Activated effector memory CD4-positive, alpha-beta T cell treated with anti-CD3 and anti-CD28 coated beads, Interleukin-2, amount 50 U/mL, for 16 hours (primary cell): Measurements from ENCODE around the gene WNT9A.
"Not testable (repeated sequence)": the region's sequence is repeated elsewhere in the genome, so short reads cannot be mapped to it uniquely, and the experiment has no call there.

Experiments
- DNase-seq: peaks from one replicate; pipeline ENCODE4 v3.0.0-alpha.2; 2020

Gene WNT9A

DNA sequence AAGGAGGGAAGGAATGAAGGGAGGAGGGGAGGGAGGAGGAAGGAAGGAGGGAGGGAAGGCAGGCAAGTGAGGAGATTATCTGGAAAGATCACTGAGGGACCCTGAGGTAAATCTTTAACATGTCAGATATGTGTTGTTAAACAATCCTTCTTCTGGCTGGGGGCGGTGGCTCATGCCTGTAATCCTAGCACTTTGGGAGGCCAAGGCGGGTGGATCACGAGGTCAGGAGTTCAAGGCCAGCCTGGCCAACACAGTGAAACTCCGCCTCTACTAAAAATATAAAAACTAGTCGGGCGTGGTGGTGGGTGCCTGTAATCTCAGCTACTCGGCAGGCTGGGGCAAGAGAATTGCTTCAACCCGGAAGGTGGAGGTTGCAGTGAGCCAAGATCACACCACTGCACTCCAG, 37.8 kb downstream of the WNT9A start:
- DNase-seq = not testable (repeated sequence)

DNA sequence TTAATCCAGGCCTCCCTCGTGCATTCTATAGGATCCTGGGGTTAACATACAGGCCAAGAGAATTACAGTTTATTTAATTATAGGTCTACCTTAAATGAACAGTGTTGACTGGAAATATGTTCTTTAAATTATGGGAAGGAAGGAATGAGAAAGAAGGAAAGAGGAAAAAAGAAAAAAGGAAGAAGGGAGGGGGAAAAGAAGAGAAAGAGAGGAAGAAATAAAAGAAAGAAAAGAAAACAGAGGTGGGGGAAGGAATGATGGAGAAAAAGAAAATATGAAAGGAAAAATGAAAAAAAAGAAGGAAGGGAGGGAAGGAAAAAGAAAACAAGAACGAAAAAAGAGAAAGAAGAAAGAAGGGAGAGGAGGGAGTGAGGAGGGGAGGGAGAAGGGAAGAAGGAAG, 38.5 kb downstream of the WNT9A start:
- DNase-seq = no peak

DNA sequence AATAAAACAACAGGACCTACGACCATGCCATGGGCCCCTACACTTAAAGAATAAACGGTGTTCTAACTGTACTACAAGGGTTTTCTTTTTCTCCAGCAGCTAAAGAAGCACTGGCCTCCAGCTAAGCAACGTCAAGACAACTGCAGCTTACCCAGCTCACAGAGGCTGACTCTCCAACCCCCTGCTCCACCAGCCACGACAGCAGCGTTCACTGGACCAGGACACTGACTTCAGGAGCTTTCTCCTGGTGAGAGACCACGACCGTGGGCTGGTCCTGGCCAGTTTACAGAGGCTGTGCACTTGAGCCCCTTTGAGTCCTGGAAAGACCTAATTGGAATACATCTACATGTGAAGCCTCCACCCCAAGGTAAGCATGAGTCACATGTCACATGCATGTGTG, 39.4 kb downstream of the WNT9A start:
- no peak for DNase-seq

DNA sequence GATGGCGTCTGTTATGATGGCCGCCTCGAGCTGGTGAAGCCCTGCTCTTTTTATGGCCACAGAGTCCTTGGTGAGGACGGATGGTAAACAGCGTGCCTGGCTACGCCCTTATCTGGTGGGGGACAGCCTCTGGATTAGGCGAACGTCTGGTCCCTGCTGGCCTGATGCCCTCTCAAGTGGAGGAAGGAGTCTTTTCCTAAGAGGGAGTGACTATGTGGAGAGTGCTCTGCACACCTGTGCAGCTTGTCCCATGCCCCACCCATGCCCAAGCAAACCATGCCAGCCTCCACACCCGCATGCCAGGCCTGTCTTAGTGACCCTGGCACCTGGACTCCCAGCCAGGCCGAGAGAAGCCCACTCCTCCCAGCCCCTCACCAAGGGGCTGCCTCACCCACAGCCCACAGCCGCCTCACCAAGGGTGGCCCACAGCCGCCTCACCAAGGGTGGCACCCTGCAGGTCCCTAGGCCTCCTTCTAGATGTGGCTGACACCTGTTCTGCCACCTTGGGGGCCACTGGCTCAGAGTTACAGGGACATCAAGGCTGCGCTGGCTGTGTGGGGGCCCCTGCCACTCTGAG, 40.2 kb downstream of the WNT9A start:
- no peak for DNase-seq

DNA sequence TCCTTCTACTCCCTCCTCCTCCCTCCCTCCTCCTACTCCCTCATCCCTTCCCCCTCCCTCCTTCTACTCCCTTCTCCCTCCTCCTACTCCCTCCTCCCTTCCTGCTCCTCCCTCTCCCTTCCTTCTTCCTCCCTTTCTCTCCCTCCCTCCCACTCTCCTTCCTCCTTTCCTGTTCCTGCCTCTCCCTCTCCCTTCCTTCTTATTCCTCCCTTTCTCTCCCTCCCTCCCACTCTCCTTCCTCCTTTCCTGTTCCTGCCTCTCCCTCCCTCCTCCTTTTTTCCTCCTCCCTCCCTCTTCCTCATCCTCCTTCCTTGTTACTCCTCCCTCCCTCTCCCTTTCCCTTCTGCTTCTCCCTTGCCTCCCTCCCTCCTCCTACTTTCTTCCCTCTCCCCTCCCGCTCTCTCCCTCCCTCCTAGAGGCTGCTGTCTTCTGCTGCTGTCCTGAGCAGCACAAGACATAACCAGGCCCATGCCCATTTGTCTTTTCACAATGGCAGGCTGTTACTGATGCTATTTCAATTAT, 41.1 kb downstream of the WNT9A start:
- DNase-seq = no peak

DNA sequence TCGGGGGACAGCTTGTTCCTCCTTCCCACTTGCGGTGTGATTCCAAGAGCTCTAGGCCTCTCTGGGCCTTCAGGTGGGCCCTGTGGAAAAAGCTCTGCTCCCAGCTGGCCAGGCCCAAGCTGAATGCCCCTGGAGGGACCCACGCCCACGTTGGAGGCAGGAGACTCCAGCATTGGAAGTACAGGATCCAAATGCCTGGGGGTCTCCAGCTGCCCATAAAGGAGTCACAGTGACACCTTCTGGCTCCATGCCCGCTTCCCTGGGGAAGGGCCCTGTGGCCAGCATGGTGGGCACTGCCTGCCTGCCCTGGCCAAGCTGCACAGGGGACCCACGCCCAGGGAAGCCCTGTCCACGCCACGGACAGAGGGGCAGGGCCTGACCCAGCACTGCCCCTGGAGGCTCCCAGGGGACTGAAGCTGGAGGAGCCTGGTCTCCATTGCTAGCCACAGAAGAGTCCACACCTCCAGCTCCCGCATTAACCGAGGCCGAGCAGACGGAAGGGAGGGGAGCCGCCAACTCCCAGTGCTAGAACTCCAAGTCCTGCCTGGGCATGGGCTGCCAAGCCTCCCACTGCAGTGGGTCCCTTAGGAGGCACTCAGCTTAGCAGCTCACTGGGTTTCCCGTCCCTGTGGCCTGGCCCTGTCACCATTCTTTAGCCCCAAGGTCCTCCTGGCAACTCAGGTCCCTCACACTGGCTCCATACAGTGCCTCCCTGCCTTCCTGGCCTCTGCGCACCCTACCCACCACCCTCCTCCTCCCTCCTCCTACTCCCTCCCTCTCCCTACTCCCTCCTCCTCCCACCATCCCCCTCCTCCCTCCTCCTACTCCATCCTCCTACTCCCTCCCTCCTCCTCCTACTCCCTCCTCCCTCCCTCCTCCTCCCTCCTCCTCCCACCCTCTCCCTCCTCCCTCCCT, 41.9 kb downstream of the WNT9A start:
- no peak for DNase-seq

DNA sequence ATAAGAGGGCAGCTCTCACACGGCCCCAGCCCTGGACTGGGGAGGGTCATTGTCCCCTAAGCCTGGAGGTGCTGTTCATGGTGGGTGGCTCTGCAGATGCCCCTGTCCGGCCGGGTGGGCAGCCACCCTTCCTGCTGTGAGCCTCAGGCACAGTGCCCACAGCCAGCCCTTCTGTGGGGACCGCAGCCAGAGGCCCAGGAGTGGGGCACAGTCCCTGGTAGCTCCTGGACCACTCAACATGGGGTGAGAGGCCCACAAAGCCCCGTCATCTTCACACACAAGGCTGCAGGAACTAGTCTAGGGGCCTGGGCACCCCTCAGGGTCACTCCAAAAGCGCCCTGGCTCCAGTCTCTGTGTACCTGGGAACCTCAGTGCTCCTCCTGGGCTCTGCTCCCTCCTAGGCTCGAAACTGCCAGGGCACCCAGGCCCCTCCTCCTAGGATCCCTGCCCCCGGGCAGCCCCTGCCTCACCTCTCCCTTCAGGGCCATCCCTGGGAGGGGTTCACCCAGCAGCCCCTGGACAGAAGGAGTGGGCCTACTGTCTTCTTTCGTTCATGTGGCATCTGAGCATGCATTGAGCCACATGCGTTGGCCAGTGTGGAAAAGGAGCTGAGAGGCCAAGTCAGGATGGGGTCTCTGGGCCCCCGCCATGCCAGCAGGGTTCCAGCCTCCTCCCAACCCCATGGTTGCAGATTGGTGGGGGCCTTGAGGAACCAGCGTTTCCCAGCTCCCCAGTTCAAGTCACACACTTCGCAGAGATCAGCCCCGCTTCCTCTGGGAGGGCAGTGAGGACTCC, 43.0 kb downstream of the WNT9A start:
- no peak for DNase-seq

DNA sequence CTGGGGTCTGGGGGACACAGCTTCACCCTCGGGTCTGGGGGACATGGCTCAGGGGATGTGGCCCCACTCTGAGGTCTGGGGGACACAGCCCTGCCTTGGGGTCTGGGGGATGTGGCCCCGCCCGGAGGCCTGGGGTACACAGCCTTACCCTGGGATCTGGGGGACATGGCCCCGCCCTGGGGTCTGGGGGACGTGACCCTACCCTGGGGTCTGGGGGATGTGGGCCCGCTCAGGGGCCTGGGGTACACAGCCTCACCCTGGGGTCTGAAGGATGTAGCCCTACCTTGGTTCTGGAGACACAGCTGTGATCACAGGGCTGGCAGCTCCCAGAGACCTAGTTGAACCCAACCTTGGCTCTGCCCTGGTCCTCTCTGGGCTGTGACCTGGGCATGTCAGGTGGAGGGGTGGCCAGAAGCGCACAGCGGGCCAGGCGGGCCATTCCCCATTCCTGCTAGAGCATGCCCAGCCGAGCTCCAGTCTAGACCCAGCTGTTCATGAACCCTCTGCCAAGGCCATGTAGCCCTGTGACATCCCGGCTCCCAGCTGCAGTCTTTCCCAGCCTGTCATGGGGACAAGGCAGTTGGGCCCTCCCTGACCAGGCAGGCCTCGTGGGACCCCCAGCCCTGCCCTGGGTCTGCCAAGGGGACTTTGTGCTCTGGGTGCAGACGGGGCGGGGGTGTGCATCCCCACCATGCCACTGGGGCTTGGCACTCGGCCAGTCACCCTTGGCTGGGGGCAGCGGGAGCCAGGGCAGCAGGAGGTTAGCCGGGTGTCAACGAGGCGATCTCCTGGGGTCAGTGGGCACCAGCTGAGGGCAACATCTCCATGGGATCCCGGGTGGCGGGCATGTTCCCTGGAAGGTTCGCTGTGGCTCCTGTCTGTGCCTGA, 43.9 kb downstream of the WNT9A start:
- no peak for DNase-seq

DNA sequence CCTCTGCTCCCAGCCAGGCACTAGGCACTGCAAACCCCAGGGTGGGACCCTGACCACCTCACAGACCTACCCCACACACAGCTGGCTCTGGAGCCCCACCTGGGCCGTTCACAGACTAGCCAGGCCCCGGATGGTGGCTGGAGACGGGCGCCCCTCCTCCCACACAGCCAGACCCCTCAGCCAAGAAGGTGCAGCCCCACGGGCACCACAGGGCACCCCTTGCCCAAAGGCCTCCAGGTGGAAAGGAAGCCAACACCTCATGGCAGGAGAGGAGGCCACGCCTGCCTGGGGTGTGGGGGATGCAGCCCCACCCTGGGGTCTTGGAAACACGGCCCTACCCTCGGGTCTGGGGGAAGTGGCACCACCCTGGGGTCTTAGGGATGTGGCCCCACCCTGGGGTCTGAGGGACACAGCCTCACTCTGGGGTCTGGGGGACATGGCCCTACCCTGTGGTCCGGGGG, 44.6 kb downstream of the WNT9A start:
- DNase-seq = no peak

DNA sequence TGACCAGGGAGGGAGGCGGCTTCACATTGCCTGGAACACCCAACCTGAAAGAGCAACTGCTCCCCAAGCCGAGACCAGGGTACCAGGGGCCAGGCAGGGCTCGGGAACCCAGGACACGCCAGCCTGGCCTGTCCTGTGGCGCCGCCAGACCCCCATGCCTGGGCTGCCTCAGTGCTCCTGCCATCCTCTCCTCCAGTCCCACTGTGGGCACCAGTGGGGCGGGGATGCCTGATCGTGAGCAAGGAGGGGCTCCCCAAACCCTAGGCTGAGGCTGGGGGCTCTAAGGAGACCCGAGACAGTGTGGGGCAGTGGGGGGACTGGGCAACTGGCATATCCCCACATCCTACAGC, 45.1 kb downstream of the WNT9A start:
- DNase-seq = peak; percentile 60

DNA sequence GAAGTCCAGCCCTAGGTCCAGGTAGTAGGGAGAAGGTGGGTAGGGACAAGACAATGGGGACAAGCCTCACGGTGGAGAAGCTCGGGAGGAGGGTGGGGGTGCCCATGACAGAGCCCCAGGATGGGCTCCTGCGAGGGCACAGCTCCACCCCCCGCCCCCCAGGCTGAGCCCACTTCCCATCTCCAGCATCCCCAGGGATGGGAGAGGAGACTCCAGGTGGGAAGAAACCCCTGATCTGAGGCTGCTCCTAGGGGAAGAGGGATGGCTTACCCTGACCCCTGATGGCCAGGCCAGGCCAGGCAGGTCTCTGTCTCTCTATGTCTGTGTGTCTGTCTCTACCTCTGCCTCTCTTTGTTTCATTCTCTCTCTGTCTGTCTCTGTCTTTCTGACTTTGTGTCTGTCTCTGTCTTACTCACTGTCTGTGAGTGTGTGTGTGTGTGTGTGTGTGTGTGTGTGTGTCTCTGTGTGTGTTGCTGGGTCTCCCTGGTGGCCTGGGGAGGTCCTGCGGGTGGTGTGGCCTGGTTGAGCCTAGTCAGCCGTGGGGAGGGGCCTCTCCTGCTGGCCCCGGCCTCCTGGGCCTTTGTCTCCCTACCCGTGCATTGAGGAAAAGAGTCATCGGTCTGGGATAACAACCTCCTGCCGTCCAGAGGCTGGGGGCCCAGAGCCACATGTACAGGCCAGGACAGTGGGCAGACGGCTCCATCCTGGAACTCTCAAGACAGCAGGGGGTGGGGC, 45.7 kb downstream of the WNT9A start:
- peak; percentile 48 for DNase-seq

DNA sequence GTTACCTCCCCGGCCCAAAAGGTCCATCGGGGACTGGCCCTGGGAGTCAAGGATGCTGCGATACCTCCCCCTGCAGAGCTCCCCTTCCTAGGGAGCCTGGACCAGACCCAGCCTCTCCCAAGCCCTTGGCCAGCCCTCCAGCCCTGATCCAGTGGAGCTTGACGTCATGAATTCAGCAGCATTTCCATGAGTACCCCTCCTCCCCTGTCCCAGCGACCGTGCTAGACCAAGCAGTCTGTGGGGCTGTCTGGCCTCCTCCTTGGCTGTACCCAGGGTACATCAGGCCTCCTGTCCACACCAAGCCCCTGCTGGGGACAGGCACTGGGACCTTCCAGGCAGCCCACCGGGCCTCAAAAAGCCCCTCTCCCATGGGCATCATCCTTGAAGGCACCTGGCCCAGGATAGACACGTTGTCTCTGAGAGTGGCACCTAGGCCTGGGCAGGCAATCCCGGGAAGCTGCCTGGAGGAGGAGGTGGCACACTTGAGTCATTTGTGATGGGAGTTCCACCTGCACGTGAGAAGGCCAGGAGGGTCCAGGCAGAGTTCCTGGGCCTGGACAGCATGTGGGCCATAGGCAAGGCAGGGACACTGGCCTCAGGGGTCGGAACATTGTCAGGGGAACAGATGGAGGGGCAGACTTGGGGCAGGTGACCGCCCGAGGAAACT, 46.4 kb downstream of the WNT9A start:
- DNase-seq = peak; percentile 57

DNA sequence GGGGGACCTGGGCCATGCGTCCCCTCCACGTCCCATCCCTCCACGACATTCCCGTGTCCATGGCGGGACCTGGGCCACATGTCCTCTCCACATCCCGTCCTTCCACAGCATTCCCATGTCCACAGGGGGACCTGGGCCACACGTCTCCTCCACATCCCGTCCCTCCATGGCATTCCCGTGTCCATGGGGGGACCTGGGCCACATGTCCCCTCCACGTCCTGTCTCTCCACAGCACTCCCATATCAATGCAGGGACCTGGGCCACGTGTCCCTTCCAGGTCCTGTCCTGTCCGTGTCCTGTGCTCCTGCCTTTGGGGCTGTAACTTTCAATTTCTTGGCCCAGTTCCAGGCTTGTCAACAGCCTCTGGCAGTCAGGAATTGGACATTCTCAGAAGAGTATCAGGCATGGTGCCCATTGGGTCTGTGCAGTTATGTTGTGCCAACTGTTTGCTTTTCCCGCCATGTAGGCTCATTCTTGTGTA, 47.1 kb downstream of the WNT9A start:
- DNase-seq = peak; percentile 45

DNA sequence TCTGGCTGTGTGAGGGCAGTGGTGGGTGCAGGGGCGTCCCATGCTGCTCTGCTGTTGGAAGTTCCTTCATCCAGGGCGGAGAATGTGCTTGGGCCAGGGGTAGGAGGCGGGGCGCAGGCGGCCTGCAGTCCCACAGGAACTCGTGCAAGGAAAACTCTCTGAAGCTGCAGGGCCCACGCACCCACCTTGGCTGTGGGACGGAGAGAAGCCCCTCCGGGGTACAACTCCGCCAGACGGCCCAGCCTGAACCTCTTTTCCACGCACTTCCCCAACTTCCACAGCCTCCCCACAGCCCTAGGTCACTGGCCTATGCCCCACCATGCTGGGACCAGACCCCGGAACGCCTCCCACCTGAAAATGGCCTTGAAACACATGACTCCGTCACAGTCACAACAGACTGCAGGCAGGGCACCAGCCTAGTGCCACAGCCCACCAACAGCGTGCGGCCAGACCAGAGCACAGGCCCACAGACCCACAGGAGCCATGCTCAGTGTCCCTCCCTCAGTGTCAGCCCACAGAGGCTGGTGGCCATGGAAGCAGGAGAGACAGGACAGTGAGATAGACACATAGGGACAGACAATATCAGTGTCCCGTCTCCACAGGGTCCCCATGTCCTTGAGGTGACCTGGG, 47.8 kb downstream of the WNT9A start:
- DNase-seq = peak; percentile 53

DNA sequence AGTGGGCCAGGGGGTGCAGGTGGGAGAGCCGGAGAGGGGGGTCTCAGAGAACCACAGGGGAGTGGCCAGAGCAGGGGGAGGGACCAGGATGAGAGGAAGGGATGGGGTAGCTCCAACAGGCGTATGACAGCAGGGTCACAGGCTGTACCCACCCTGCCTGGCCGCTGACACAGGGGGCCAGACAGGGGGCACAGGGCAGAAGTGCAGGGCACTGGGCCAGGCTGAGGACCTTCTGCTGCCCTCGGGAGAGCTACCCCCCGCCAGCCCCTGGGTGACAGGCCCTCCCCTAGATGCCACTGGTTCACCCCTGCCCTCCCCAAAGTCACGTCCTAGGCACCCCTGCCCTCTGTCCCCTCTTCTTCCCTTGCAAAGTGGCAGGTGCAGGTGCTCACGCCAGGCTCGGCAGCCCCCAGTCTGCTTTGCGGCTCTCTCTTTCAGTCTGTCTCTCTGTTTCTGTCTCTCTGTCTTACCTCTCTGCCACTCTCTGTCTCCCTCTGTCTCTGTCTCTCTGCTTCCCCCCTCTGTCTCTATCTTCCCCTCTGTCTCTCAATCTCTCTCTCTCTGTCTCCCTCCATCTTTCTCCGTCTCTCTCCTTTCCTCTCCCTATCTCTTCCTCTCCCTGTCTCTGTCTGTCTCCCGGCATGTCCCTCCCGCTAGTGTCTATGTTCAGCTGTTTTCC, 48.5 kb downstream of the WNT9A start:
- DNase-seq = peak; percentile 58

DNA sequence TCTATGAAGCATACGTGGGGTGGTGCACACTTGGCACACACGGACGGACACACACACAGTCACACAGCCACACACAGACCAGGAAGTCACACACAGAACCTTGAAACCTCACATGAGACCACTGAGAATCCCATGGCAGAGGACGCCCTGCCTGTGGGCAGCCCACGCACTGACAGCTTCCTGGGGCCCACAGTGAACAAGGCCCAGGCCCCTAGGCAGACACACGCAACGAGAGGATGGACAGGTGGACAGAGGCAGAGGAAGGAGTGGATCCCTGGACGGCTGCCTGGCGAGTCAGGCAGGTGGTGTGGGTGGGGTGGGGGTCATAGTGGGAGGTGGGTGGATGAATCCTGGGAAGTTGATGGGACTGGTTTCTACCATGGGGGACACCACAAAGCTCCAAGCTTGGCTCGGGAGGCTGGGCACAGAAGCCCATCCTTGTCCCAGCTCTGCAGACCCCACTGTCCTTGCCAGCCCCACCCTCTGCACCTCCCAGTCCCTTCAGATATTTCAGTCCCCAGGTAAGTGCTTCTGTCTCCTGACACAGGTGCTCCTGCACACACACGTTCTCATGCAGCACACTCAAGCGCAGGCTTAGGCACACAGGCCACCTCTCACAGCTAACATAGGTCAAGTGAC, 49.1 kb downstream of the WNT9A start:
- DNase-seq = peak; percentile 56

DNA sequence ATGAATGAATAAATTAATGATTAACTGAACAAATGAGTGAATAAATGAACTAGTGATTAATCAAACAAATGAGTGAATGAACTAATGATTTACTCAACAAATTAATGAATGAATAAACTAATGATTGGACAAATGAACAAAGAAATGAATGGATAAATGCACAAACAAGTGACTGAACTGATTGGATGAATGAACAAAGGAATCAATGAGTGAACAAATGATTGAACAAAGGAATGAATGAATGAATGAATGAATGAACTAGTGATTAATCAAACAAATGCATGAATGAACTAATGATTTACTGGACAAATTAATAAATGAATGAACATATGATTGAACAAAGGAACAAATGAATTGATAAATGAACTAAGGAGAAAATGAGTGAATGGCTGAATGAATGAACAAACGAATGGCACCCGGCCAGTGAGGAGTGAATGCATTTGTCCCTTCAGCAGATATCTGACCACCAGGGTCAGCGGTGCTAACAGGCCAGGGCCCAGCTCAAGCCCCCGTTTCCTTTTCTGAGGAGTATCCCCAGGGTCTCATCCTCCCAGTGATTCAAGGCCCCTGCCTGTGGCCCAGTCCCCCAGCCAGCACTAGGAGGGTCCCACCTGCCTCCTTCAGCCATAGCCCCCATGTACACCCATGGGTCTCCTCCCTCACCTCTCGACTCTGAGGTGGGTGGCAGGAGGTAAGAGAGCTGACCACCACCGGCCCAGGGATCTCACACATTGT, 49.9 kb downstream of the WNT9A start:
- DNase-seq = peak; percentile 49
